Ovary (tissue), 9 donors: Measurements from ENCODE around the gene MARCHF3. TPM values are rescaled to one million over a fixed set of nuclear protein-coding genes. Genes with fewer than 3 reads are reported as not detected.

Source experiments
- DNase-seq, 5 donors: peaks; one replicate each; pipeline ENCODE4 v3.0.0-alpha.2; 2019 to 2020
- H3K27ac ChIP-seq, 2 donors: fragments of 200-600 bp; one replicate each; pipeline versions ENCODE4 v1.5.1 to v1.8.0; 2019 to 2022
- H3K27me3 ChIP-seq: fragments of 200-600 bp; one replicate; pipeline ENCODE4 v1.8.0; 2022
- H3K36me3 ChIP-seq: fragments of 200-600 bp; sonication (generic); one replicate; pipeline ENCODE4 v1.5.1; 2019
- H3K4me1 ChIP-seq: one replicate; pipeline ENCODE4 v1.8.1; 2013; ENCODE audit warnings: mild to moderate bottlenecking, moderate library complexity; ENCODE audit not compliant: insufficient read depth
- H3K4me3 ChIP-seq: fragments of 200-600 bp; sonication (generic); one replicate; pipeline ENCODE4 v1.5.1; 2017
- H3K9me3 ChIP-seq, 2 donors: fragments of 200-600 bp in 1 of 2; sonication (generic) in 1 of 2; one replicate each; pipeline versions ENCODE4 v1.5.1 to v1.8.1; 2013 to 2019; ENCODE audit warnings: mild to moderate bottlenecking in 1 of 2, moderate library complexity in 1 of 2
- CTCF ChIP-seq, 3 donors: fragments of 450-650 bp in 2 of 3; fragments of 200-600 bp in 1 of 3; IDR thresholded peaks; one replicate each; pipeline versions ENCODE4 v1.5.1 to v1.8.0; 2016 to 2022; ENCODE audit warnings: antibody characterized with exemption in 3 of 3, mild to moderate bottlenecking in 1 of 3
- EP300 ChIP-seq: sonication (generic); formaldehyde crosslinking; IDR thresholded peaks from one replicate; pipeline ENCODE4 v1.6.1; 2017; ENCODE audit warnings: antibody characterized with exemption
- POLR2A ChIP-seq: fragments of 450-650 bp; IDR thresholded peaks from one replicate; pipeline ENCODE4 v1.6.1; 2017; ENCODE audit warnings: antibody characterized with exemption, mild to moderate bottlenecking, moderate library complexity
- WGBS, 3 donors: extraction: QIAGEN DNeasy Blood & Tissue Kit in 1 of 3; methylation state at CpG; one replicate each; pipeline versions ENCODE4 v1.1.5 to v1.1.7; 2013 to 2017; 5-methylcytosine and 5-hydroxymethylcytosine counted together
- intact Hi-C, 4 donors: fragments of 100-400 bp; cut with DNase I; formaldehyde crosslinking; loops; one replicate each; pipeline versions ENCODE4 v1.11.0 to v1.15.1; 2022 to 2023
- polyA plus RNA-seq, 2 donors: library from polyadenylated mRNA; stranded (reverse); fragments of 200-250 nt in 1 of 2; fragments of 350-450 nt in 1 of 2; fragmentation: Illumina TruSeq in 1 of 2; extraction: RNeasy Lipid Tissue Mini Kit (QIAGEN cat#74804) in 1 of 2; gene quantifications; one replicate each; pipeline ENCODE4 v1.2.3, GENCODE V29; 2013 to 2014
- total RNA-seq, 7 donors: library from RNA; depleted of rRNA in 2 of 7; stranded (reverse); fragments of >200 nt in 2 of 7; fragmentation: NEBNext Ultra II Directional in 3 of 7; extraction: Animal tissue kit (Norgen Biotek cat#: 25700) in 3 of 7; gene quantifications; one replicate each; pipeline versions ENCODE4 v1.1.0 to v1.2.4, GENCODE V29; 2016 to 2023
- donor health status: DM: no; HTN: no; CAD: no; lungs with moderate emphysema.
- donor health status: DM: no; HTN: no; CAD: no.
- donor health status: Bipolar disorder and iron deficiency.
- donor health status: DM: yes; HTN: yes; CAD: no.
- donor health status: DM: no; HTN: no; CAD: no.
- donor health status: DM: yes; HTN: yes; CAD: no.

Gene MARCHF3
- total and polyA plus RNA-seq, 9 donors: 2.1 to 13.8 (median 4.5) TPM

- no peaks in the 10 kb centered on the region for H3K4me1 ChIP-seq
- no peak overlapping the region for H3K27ac ChIP-seq
- H3K36me3 ChIP-seq: no peaks in the 10 kb centered on the region
- no peak for DNase-seq
- intact Hi-C loops: no loop called here
- H3K27me3 ChIP-seq: no peaks in the 10 kb centered on the region
- no peak overlapping the region for H3K4me3 ChIP-seq
- no peak for TF ChIP-seq EP300
- TF ChIP-seq POLR2A: no peak
- TF ChIP-seq CTCF (IDR thresholded peaks at IDR 0.05): no peak
- WGBS, 3 donors: 92 to 95% (median 94%) methylated on average over 4 of the region's 4 CpGs
- H3K9me3 ChIP-seq: no peaks in the 10 kb centered on the region
Measured at GRCh38 chr5:126818736-126819135, 211.6 kb downstream of the MARCHF3 start.

Other genes with a start within 250 kb of the MARCHF3 start
- 1 to 10 TPM; 2.3 to 6.6 (median 4.4) TPM for gene C5orf63, start 42.9 kb upstream of the MARCHF3 start, total RNA-seq
- 1 to 10 TPM; 1.7 to 3.1 TPM for gene C5orf63, start 42.9 kb upstream of the MARCHF3 start, polyA plus RNA-seq